Trophoblast cell (in vitro differentiated cells and primary cell): ENCODE results near the gene TSPEAR.

Experiments
- DNase-seq, 2 donors: peaks; one replicate each; pipeline ENCODE4 v3.0.0-alpha.2; 2016
- H2AFZ ChIP-seq: 2 replicates; pipeline ENCODE4 v1.6.1; 2013; ENCODE audit warnings: low read length, moderate library complexity, mild to moderate bottlenecking; ENCODE audit not compliant: insufficient read depth, poor library complexity
- H2AK5ac ChIP-seq: 2 replicates; pipeline ENCODE4 v1.6.1; 2013; ENCODE audit warnings: mild to moderate bottlenecking, low read length
- H2BK120ac ChIP-seq: 2 replicates; pipeline ENCODE4 v1.6.1; 2013; ENCODE audit warnings: low read length, mild to moderate bottlenecking, moderate library complexity; ENCODE audit not compliant: insufficient read depth, poor library complexity
- H2BK12ac ChIP-seq: 2 replicates; pipeline ENCODE4 v1.6.1; 2013; ENCODE audit warnings: mild to moderate bottlenecking, low read length, moderate library complexity
- H2BK5ac ChIP-seq: 2 replicates; pipeline ENCODE4 v1.6.1; 2013; ENCODE audit warnings: low read length, low read depth, moderate library complexity, mild to moderate bottlenecking; ENCODE audit not compliant: poor library complexity
- H3K14ac ChIP-seq: 2 replicates; pipeline ENCODE4 v1.6.1; 2013; ENCODE audit warnings: mild to moderate bottlenecking, low read length
- H3K18ac ChIP-seq: 2 replicates; pipeline ENCODE4 v1.6.1; 2013; ENCODE audit warnings: mild to moderate bottlenecking, low read length
- H3K23ac ChIP-seq: 2 replicates; pipeline ENCODE4 v1.6.1; 2013; ENCODE audit warnings: low read length
- H3K27ac ChIP-seq: 2 replicates; pipeline ENCODE4 v1.5.1; 2013; ENCODE audit warnings: low read depth, mild to moderate bottlenecking, inconsistent platforms, low read length, moderate library complexity
- H3K27me3 ChIP-seq: 2 replicates; pipeline ENCODE4 v1.6.1; 2013; ENCODE audit warnings: inconsistent platforms, mild to moderate bottlenecking, low read length, moderate library complexity; ENCODE audit not compliant: insufficient read depth
- H3K36me3 ChIP-seq, 2 experiments: 1 replicate in 1 of 2; 2 replicates in 1 of 2; pipeline ENCODE4 v1.6.1; 2013; ENCODE audit warnings: low read length in 2 of 2, mild to moderate bottlenecking in 2 of 2, moderate library complexity in 1 of 2; ENCODE audit not compliant: insufficient read depth in 2 of 2, control insufficient read depth in 1 of 2
- H3K4ac ChIP-seq: 2 replicates; pipeline ENCODE4 v1.6.1; 2013; ENCODE audit warnings: low read depth, mild to moderate bottlenecking, low read length, moderate library complexity
- H3K4me1 ChIP-seq, 2 experiments: 1 replicate in 1 of 2; 2 replicates in 1 of 2; pipeline ENCODE4 v1.6.1; 2013; ENCODE audit warnings: low read length in 2 of 2, mild to moderate bottlenecking in 2 of 2, moderate library complexity in 1 of 2; ENCODE audit not compliant: insufficient read depth in 2 of 2, control insufficient read depth in 1 of 2
- H3K4me2 ChIP-seq: 2 replicates; pipeline ENCODE4 v1.6.1; 2013; ENCODE audit warnings: inconsistent platforms, mild to moderate bottlenecking, low read length, moderate library complexity
- H3K4me3 ChIP-seq: 2 replicates; pipeline ENCODE4 v1.5.1; 2013; ENCODE audit warnings: mild to moderate bottlenecking, low read depth, low read length, inconsistent platforms
- H3K79me1 ChIP-seq: one replicate; pipeline ENCODE4 v1.6.1; 2013; ENCODE audit warnings: low read length
- H3K79me2 ChIP-seq: 2 replicates; pipeline ENCODE4 v1.6.1; 2013; ENCODE audit warnings: low read length, mild to moderate bottlenecking; ENCODE audit not compliant: control insufficient read depth, insufficient read depth, poor library complexity
- H3K9ac ChIP-seq: 2 replicates; pipeline ENCODE4 v1.6.1; 2013; ENCODE audit warnings: mild to moderate bottlenecking, low read length
- H3K9me3 ChIP-seq: 2 replicates; pipeline ENCODE4 v1.6.1; 2013; ENCODE audit warnings: low read depth, mild to moderate bottlenecking, control low read depth, inconsistent platforms, low read length; ENCODE audit not compliant: insufficient read depth
- H4K12ac ChIP-seq: 2 replicates; pipeline ENCODE4 v1.6.1; 2013; ENCODE audit warnings: low read depth, mild to moderate bottlenecking, low read length, moderate library complexity
- H4K8ac ChIP-seq: 2 replicates; pipeline ENCODE4 v1.6.1; 2013; ENCODE audit warnings: low read depth, mild to moderate bottlenecking, low read length, moderate library complexity
- H4K91ac ChIP-seq: one replicate; pipeline ENCODE4 v1.6.1; 2013; ENCODE audit warnings: low read depth, mild to moderate bottlenecking, low read length, moderate library complexity
- WGBS: extraction: QIAGEN DNeasy Blood & Tissue Kit; methylation state at CpG from one replicate; pipeline ENCODE4 v1.1.7; 2013; ENCODE audit warnings: missing lambda C conversion rate; ENCODE audit not compliant: insufficient read length, insufficient coverage; ENCODE audit errors: extremely low coverage; 5-methylcytosine and 5-hydroxymethylcytosine counted together

TSPEAR gene

GRCh38 chr21:44462086-44462833 lies 249.1 kb downstream of the TSPEAR start:
- H2AFZ ChIP-seq = no peak overlapping the region
- no peak overlapping the region for H2BK5ac ChIP-seq
- H3K9me3 ChIP-seq = peaks cover 2% of the 10 kb centered on the region
- H3K18ac ChIP-seq = no peak overlapping the region
- no peak overlapping the region for H4K91ac ChIP-seq
- no peak overlapping the region for H3K27ac ChIP-seq
- WGBS = no CpG with 5 or more reads among the region's 25 CpGs
- H3K36me3 ChIP-seq = no peaks in the 10 kb centered on the region
- H3K27me3 ChIP-seq = no peaks in the 10 kb centered on the region
- no peak overlapping the region for H2BK12ac ChIP-seq
- no peak overlapping the region for H3K4ac ChIP-seq
- no peak overlapping the region for H3K14ac ChIP-seq
- no peak overlapping the region for H2BK120ac ChIP-seq
- H3K79me1 ChIP-seq = no peaks in the 10 kb centered on the region
- no peaks in the 10 kb centered on the region for H3K4me1 ChIP-seq
- no peak overlapping the region for H4K8ac ChIP-seq
- H3K23ac ChIP-seq = no peak overlapping the region
- H4K12ac ChIP-seq = no peak overlapping the region
- H3K4me3 ChIP-seq = no peak overlapping the region
- DNase-seq = no peak
- H3K4me2 ChIP-seq = no peak overlapping the region
- no peak overlapping the region for H3K9ac ChIP-seq
- H2AK5ac ChIP-seq = no peak overlapping the region
- no peaks in the 10 kb centered on the region for H3K79me2 ChIP-seq

GRCh38 chr21:44461464-44462001 lies 249.8 kb downstream of the TSPEAR start:
- H2BK5ac ChIP-seq = no peak overlapping the region
- peaks cover 2% of the 10 kb centered on the region for H3K9me3 ChIP-seq
- H3K9ac ChIP-seq = no peak overlapping the region
- no peak overlapping the region for H4K12ac ChIP-seq
- H3K14ac ChIP-seq = no peak overlapping the region
- no CpG with 5 or more reads among the region's 15 CpGs for WGBS
- no peaks in the 10 kb centered on the region for H3K27me3 ChIP-seq
- no peak overlapping the region for H3K18ac ChIP-seq
- H3K23ac ChIP-seq = no peak overlapping the region
- peak; percentile 13 to 62 for DNase-seq
- no peak overlapping the region for H4K8ac ChIP-seq
- no peak overlapping the region for H2AFZ ChIP-seq
- H3K79me2 ChIP-seq = no peaks in the 10 kb centered on the region
- H3K4me3 ChIP-seq = no peak overlapping the region
- H3K4me2 ChIP-seq = no peak overlapping the region
- H2BK12ac ChIP-seq = no peak overlapping the region
- H2AK5ac ChIP-seq = no peak overlapping the region
- H3K4ac ChIP-seq = no peak overlapping the region
- H4K91ac ChIP-seq = no peak overlapping the region
- no peaks in the 10 kb centered on the region for H3K4me1 ChIP-seq
- H3K36me3 ChIP-seq = no peaks in the 10 kb centered on the region
- no peak overlapping the region for H2BK120ac ChIP-seq
- no peak overlapping the region for H3K27ac ChIP-seq
- H3K79me1 ChIP-seq = no peaks in the 10 kb centered on the region

GRCh38 chr21:44461005-44461404 lies 250.4 kb downstream of the TSPEAR start:
- Histone ChIP-seq H3K27ac (no peak overlapping the region), H3K18ac (no peak overlapping the region), H2AFZ (no peak overlapping the region), H3K4me2 (no peak overlapping the region), H3K9me3 (peaks cover 2% of the 10 kb centered on the region), H2AK5ac (no peak overlapping the region), H3K27me3 (no peaks in the 10 kb centered on the region), H2BK120ac (no peak overlapping the region), H3K79me1 (no peaks in the 10 kb centered on the region), H3K4ac (no peak overlapping the region), H2BK12ac (no peak overlapping the region), H2BK5ac (no peak overlapping the region), H3K4me1 (peaks cover 2 to 3% of the 10 kb centered on the region in 2 experiments), H4K8ac (no peak overlapping the region), H3K4me3 (no peak overlapping the region), H4K12ac (no peak overlapping the region), H3K79me2 (no peaks in the 10 kb centered on the region), H3K9ac (no peak overlapping the region), H4K91ac (no peak overlapping the region), H3K14ac (no peak overlapping the region), H3K36me3 (no peaks in the 10 kb centered on the region), H3K23ac (no peak overlapping the region)
- no peak for DNase-seq
- no CpG with 5 or more reads among the region's 8 CpGs for WGBS

- H3K14ac ChIP-seq = no peak overlapping the region
- no peaks in the 10 kb centered on the region for H3K79me2 ChIP-seq
- H3K79me1 ChIP-seq = no peaks in the 10 kb centered on the region
- H4K8ac ChIP-seq = no peak overlapping the region
- no peak overlapping the region for H2AFZ ChIP-seq
- no peak overlapping the region for H3K27ac ChIP-seq
- H2AK5ac ChIP-seq = no peak overlapping the region
- H3K9ac ChIP-seq = no peak overlapping the region
- WGBS = no CpG with 5 or more reads among the region's 8 CpGs
- no peak overlapping the region for H3K4ac ChIP-seq
- no peak overlapping the region for H2BK5ac ChIP-seq
- H3K9me3 ChIP-seq = no peaks in the 10 kb centered on the region
- no peak overlapping the region for H4K91ac ChIP-seq
- no peaks in the 10 kb centered on the region for H3K36me3 ChIP-seq
- no peak for DNase-seq
- H3K4me3 ChIP-seq = no peak overlapping the region
- no peaks in the 10 kb centered on the region for H3K27me3 ChIP-seq
- H2BK12ac ChIP-seq = no peak overlapping the region
- no peak overlapping the region for H2BK120ac ChIP-seq
- no peak overlapping the region for H3K18ac ChIP-seq
- no peak overlapping the region for H4K12ac ChIP-seq
- H3K23ac ChIP-seq = no peak overlapping the region
- peaks cover 3 to 6% of the 10 kb centered on the region in 2 experiments for H3K4me1 ChIP-seq
- no peak overlapping the region for H3K4me2 ChIP-seq
Observed at GRCh38 chr21:44460441-44460755, 251.0 kb downstream of the TSPEAR start.
